ENCODE data around the gene IKZF1. TPM values are rescaled to one million over a fixed set of nuclear protein-coding genes. Genes with fewer than 3 reads are reported as not detected.

IKZF1 gene
- total and polyA plus RNA-seq, 2 of the 13 experiments (the other 11 are each of a cell fraction or from before 2014, with no cell fraction given), result not detected

DNA sequence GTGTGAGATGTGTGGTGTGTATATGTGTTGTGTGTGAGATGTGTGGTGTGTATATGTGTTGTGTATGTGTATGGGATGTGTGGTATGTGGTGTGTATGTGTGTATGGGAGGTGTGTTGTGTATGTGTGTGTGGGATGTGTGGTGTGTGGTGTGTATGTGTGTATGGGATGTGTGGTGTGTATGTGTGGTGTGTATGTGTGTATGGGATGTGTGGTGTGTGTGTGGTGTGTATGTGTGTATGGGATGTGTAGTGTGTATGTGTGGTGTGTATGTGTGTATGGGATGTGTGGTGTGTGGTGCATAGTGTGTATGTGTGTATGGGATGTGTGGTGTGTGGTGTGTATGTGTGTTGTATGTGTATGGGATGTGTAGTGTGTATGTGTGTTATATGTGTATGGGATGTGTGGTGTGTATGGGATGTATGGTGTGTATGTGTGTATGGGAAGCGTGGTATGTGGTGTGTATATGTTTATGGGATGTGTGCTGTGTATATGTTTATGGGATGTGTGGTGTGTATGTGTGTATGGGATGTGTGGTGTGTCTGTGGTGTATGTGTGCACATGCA lies 30.8 kb downstream of the IKZF1 start:
- Histone ChIP-seq H3K27me3 (ENCODE audit: control insufficient read depth in 1 of 2, insufficient read depth in 2 of 2, low read length in 2 of 2) (peaks cover 4 to 27% of the 10 kb centered on the region in 2 experiments; a peak in 3 of 5 replicates), H3K36me3 (replicated peaks in 1 of 2; ENCODE audit: control insufficient read depth in 1 of 2, insufficient read depth in 2 of 2, low read length in 2 of 2) (no peaks in the 10 kb centered on the region), H3K9ac (ENCODE audit: insufficient read depth, low read depth, low read length) (no peak overlapping the region), H3K4me3 (replicated peaks in 1 of 3; ENCODE audit: insufficient read depth in 1 of 3, low read depth in 2 of 3, low read length in 3 of 3) (no peak overlapping the region), H2AFZ (ENCODE audit: low read length) (no peak overlapping the region), H3K79me2 (ENCODE audit: insufficient read depth, low read length) (no peaks in the 10 kb centered on the region), H3K27ac (ENCODE audit: extremely low read length, insufficient read depth, low read length) (no peak overlapping the region), H3K9me3 (ENCODE audit: low read length) (no peaks in the 10 kb centered on the region), H4K20me1 (ENCODE audit: insufficient read depth, low read length) (no peaks in the 10 kb centered on the region), H3K4me2 (ENCODE audit: low read depth, low read length) (no peak overlapping the region), H3K4me1 (ENCODE audit: insufficient read depth, low read length) (no peaks in the 10 kb centered on the region)
- TF ChIP-seq, protein P1, sequence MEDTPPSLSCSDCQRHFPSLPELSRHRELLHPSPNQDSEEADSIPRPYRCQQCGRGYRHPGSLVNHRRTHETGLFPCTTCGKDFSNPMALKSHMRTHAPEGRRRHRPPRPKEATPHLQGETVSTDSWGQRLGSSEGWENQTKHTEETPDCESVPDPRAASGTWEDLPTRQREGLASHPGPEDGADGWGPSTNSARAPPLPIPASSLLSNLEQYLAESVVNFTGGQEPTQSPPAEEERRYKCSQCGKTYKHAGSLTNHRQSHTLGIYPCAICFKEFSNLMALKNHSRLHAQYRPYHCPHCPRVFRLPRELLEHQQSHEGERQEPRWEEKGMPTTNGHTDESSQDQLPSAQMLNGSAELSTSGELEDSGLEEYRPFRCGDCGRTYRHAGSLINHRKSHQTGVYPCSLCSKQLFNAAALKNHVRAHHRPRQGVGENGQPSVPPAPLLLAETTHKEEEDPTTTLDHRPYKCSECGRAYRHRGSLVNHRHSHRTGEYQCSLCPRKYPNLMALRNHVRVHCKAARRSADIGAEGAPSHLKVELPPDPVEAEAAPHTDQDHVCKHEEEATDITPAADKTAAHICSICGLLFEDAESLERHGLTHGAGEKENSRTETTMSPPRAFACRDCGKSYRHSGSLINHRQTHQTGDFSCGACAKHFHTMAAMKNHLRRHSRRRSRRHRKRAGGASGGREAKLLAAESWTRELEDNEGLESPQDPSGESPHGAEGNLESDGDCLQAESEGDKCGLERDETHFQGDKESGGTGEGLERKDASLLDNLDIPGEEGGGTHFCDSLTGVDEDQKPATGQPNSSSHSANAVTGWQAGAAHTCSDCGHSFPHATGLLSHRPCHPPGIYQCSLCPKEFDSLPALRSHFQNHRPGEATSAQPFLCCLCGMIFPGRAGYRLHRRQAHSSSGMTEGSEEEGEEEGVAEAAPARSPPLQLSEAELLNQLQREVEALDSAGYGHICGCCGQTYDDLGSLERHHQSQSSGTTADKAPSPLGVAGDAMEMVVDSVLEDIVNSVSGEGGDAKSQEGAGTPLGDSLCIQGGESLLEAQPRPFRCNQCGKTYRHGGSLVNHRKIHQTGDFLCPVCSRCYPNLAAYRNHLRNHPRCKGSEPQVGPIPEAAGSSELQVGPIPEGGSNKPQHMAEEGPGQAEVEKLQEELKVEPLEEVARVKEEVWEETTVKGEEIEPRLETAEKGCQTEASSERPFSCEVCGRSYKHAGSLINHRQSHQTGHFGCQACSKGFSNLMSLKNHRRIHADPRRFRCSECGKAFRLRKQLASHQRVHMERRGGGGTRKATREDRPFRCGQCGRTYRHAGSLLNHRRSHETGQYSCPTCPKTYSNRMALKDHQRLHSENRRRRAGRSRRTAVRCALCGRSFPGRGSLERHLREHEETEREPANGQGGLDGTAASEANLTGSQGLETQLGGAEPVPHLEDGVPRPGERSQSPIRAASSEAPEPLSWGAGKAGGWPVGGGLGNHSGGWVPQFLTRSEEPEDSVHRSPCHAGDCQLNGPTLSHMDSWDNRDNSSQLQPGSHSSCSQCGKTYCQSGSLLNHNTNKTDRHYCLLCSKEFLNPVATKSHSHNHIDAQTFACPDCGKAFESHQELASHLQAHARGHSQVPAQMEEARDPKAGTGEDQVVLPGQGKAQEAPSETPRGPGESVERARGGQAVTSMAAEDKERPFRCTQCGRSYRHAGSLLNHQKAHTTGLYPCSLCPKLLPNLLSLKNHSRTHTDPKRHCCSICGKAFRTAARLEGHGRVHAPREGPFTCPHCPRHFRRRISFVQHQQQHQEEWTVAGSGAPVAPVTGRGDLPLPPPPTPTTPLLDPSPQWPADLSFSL (CRISPR knock-in tag; IDR thresholded peaks at IDR 0.05), result peak; percentile 41; the same call in 1 of the 2 replicates
- TF ChIP-seq SP5 (CRISPR knock-in tag; IDR thresholded peaks at IDR 0.05; ENCODE audit: borderline replicate concordance, low read depth), result no peak
- no peak for TF ChIP-seq EZH2 (conservative IDR thresholded peaks at IDR 0.05; ENCODE audit: low read depth, low read length)
- TF ChIP-seq IKZF1 (IDR thresholded peaks at IDR 0.05), result 0 out of 2 replicates have a peak, but pooled peaks have one; percentile 50
- no peak for TF ChIP-seq PHB2 (IDR thresholded peaks at IDR 0.05; ENCODE audit: partially characterized antibody)
- no peak for TF ChIP-seq ZNF530 (CRISPR knock-in tag; IDR thresholded peaks at IDR 0.05; ENCODE audit: low read depth)
- TF ChIP-seq, protein P2, sequence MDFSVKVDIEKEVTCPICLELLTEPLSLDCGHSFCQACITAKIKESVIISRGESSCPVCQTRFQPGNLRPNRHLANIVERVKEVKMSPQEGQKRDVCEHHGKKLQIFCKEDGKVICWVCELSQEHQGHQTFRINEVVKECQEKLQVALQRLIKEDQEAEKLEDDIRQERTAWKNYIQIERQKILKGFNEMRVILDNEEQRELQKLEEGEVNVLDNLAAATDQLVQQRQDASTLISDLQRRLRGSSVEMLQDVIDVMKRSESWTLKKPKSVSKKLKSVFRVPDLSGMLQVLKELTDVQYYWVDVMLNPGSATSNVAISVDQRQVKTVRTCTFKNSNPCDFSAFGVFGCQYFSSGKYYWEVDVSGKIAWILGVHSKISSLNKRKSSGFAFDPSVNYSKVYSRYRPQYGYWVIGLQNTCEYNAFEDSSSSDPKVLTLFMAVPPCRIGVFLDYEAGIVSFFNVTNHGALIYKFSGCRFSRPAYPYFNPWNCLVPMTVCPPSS (IDR thresholded peaks at IDR 0.05), result no peak
- no peak for TF ChIP-seq KLF13 (CRISPR knock-in tag; IDR thresholded peaks at IDR 0.05)
- 73% methylated on average over 1 of the region's 1 CpG for WGBS (ENCODE audit: low lambda C conversion rate)
- no TSS peak for BruUV-seq (replicated peaks)
- ChIA-PET CTCF (ENCODE audit: low intra/inter-chr PET ratio, low total read pairs) (no interaction called here), POLR2A (no interaction called here)
- intact Hi-C loops (cut with micrococcal nuclease; ENCODE audit: unreplicated experiment) (no loop called here), in situ Hi-C loops (cut with HindIII; ENCODE audit: extremely low pct_ligation_motif_present, low pct_unique_long_range_greater_than_20kb) (no loop called here)
- FAIRE-seq, result no peak
- DNase-seq (ENCODE audit: low spot score), result no peak
- ATAC-seq, result no peak
